ENCODE measurements around the gene FMO5. TPM values are rescaled to one million over a fixed set of nuclear protein-coding genes. Genes with fewer than 3 reads are reported as not detected.

The FMO5 gene
- total and polyA plus RNA-seq, 2 donors (not counting 1 experiment from before 2014, with no cell fraction given), result 4.4 to 7.8 TPM

DNA sequence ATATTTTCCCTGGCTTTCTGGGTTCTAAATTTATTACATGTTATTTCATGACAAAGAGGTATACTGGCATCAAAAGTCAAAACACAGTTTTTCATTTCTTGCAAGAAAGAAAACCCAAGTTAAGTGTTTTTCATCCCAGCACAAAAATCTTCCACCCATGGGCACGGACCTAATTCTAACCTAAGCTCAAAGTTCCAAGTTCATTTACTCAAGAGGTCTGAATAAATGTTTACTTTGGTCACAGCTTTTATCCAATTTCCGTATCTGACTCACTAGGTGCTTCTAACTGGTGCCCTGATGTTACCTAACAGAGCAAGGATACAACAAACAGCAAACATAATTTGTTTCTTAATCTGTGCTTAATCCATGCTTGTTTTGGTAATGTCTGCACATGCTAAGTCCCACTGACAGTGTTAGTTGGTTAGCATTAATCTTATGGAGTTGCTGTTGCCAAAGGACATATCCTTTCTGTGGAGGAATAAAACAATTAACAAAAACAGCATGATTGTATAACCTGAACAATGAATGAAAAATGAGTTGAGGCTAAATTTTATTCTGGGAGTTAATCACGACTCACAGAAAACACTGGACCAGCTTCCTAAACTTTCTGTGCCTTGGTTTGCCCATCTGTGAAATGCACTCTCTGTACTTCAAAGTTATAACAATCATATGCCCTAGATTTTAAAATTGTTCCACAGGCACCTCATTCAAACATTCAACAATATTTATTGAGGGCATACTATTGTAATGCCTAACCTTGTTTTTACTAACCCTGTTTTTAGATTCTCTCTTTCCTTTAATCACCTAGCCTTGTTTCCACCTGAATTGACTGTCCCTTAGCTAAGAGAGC lies 13.1 kb upstream of the FMO5 start:
- H3K9me3 ChIP-seq (ENCODE audit: control extremely low read depth in 1 of 3, control insufficient read depth in 2 of 3, insufficient read depth in 1 of 3, low read length in 2 of 3), result peaks cover 0 to 16% (median 5%) of the 10 kb centered on the region in 3 donors
- Mint-ChIP-seq H3K27me3 (peaks cover 6% of the 10 kb centered on the region), H3K4me1 (peaks cover 7% of the 10 kb centered on the region), H3K4me3 (no peak overlapping the region), H3K9me3 (ENCODE audit: insufficient read depth) (no peaks in the 10 kb centered on the region), H3K27ac (no peak overlapping the region)
- peaks cover 6% of the 10 kb centered on the region for H3K79me2 ChIP-seq (ENCODE audit: control insufficient read depth, insufficient read depth, low read length)
- peaks cover 5 to 8% of the 10 kb centered on the region in 2 donors for H3K4me1 ChIP-seq (ENCODE audit: control insufficient read depth in 2 of 2, insufficient read depth in 2 of 2, low read length in 2 of 2)
- DNase-seq, result no peak
- TF ChIP-seq, protein P1, sequence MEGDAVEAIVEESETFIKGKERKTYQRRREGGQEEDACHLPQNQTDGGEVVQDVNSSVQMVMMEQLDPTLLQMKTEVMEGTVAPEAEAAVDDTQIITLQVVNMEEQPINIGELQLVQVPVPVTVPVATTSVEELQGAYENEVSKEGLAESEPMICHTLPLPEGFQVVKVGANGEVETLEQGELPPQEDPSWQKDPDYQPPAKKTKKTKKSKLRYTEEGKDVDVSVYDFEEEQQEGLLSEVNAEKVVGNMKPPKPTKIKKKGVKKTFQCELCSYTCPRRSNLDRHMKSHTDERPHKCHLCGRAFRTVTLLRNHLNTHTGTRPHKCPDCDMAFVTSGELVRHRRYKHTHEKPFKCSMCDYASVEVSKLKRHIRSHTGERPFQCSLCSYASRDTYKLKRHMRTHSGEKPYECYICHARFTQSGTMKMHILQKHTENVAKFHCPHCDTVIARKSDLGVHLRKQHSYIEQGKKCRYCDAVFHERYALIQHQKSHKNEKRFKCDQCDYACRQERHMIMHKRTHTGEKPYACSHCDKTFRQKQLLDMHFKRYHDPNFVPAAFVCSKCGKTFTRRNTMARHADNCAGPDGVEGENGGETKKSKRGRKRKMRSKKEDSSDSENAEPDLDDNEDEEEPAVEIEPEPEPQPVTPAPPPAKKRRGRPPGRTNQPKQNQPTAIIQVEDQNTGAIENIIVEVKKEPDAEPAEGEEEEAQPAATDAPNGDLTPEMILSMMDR (IDR thresholded peaks at IDR 0.05), result no peak
- no peak for TF ChIP-seq EZH2 (IDR thresholded peaks at IDR 0.05; ENCODE audit: borderline replicate concordance, insufficient read depth, low read depth, low read length, poor library complexity, severe bottlenecking)
- 83% methylated on average over 1 of the region's 3 CpGs for WGBS (ENCODE audit: insufficient coverage)
- H3K4me3 ChIP-seq (ENCODE audit: control extremely low read depth in 1 of 5, extremely low read depth in 1 of 5, insufficient read depth in 1 of 5, low read depth in 2 of 5, low read length in 4 of 5), result no peak overlapping the region
- POLR2A ChIA-PET, result no interaction called here
- H3K4me2 ChIP-seq (replicated peaks; ENCODE audit: low read depth, low read length, poor library complexity, severe bottlenecking), result no peak overlapping the region
- intact Hi-C loops (cut with micrococcal nuclease), result no loop called here
- ATAC-seq (ENCODE audit: low read depth), result no peak
- CTCF ChIA-PET, result no interaction called here
- H3K27ac ChIP-seq (ENCODE audit: low read length in 2 of 2), result no peak overlapping the region
- no peak overlapping the region for H3K9ac ChIP-seq (ENCODE audit: low read length)
- no peaks in the 10 kb centered on the region for H3K36me3 ChIP-seq (replicated peaks in 1 of 2; ENCODE audit: control extremely low read depth in 1 of 2, control insufficient read depth in 1 of 2, extremely low read depth in 1 of 2, insufficient read depth in 2 of 2, low read length in 1 of 2)
- no peaks in the 10 kb centered on the region for H4K20me1 ChIP-seq (ENCODE audit: control insufficient read depth, insufficient read depth, low read length, poor library complexity, severe bottlenecking)
- H2AFZ ChIP-seq (ENCODE audit: insufficient read depth, low read depth, low read length, poor library complexity, severe bottlenecking), result no peak overlapping the region
- peaks cover 0 to 12% (median 4%) of the 10 kb centered on the region in 4 experiments for H3K27me3 ChIP-seq (replicated peaks in 1 of 4; ENCODE audit: control extremely low read depth in 1 of 4, control insufficient read depth in 3 of 4, insufficient read depth in 4 of 4, low read length in 3 of 4)

Data from B cell (primary cell).